RWPE2 (cell line): ENCODE data around the gene FFAR1.

Source experiments
- ATAC-seq: fragments of 200-7000 bp; cut with Tn5 transposase; 3 replicates; pipeline ENCODE4 v1.9.1; 2021; ENCODE audit warnings: low read depth
- DNase-seq: peaks from one replicate; pipeline ENCODE4 v3.0.0-alpha.2; 2020; ENCODE audit warnings: low spot score
- H3K27ac ChIP-seq: fragments of 450-650 bp; 2 replicates; pipeline ENCODE4 v1.5.1; 2017; ENCODE audit warnings: mild to moderate bottlenecking; ENCODE audit not compliant: poor library complexity, severe bottlenecking
- H3K27me3 ChIP-seq: fragments of 250-450 bp; sonication (Bioruptor Pico); 2 replicates; pipeline ENCODE4 v1.5.1; 2021; ENCODE audit warnings: mild to moderate bottlenecking, moderate library complexity; ENCODE audit not compliant: insufficient read depth, poor library complexity, severe bottlenecking
- H3K36me3 ChIP-seq: fragments of 250-450 bp; sonication (Bioruptor Pico); 2 replicates; pipeline ENCODE4 v1.5.1; 2020; ENCODE audit warnings: low read depth, mild to moderate bottlenecking, moderate library complexity
- H3K4me1 ChIP-seq: fragments of 250-450 bp; sonication (Bioruptor Pico); 2 replicates; pipeline ENCODE4 v1.5.1; 2021; ENCODE audit warnings: mild to moderate bottlenecking, moderate library complexity; ENCODE audit not compliant: insufficient read depth, poor library complexity, severe bottlenecking
- H3K4me3 ChIP-seq: fragments of 250-450 bp; sonication (Bioruptor Pico); 2 replicates; pipeline ENCODE4 v1.5.1; 2021; ENCODE audit warnings: mild to moderate bottlenecking, moderate library complexity; ENCODE audit not compliant: severe bottlenecking
- H3K9me3 ChIP-seq: fragments of 250-450 bp; sonication (Bioruptor Pico); 2 replicates; pipeline ENCODE4 v1.5.1; 2021; ENCODE audit warnings: mild to moderate bottlenecking, moderate library complexity; ENCODE audit not compliant: severe bottlenecking
- TF ChIP-seq, protein P1 (sequence below): fragments of 450-650 bp; IDR thresholded peaks from one replicate; pipeline ENCODE4 v1.5.1; 2017; ENCODE audit warnings: mild to moderate bottlenecking, moderate library complexity; ENCODE audit not compliant: poor library complexity, severe bottlenecking

Gene FFAR1, protein sequence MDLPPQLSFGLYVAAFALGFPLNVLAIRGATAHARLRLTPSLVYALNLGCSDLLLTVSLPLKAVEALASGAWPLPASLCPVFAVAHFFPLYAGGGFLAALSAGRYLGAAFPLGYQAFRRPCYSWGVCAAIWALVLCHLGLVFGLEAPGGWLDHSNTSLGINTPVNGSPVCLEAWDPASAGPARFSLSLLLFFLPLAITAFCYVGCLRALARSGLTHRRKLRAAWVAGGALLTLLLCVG (N-terminal part only)

DNA sequence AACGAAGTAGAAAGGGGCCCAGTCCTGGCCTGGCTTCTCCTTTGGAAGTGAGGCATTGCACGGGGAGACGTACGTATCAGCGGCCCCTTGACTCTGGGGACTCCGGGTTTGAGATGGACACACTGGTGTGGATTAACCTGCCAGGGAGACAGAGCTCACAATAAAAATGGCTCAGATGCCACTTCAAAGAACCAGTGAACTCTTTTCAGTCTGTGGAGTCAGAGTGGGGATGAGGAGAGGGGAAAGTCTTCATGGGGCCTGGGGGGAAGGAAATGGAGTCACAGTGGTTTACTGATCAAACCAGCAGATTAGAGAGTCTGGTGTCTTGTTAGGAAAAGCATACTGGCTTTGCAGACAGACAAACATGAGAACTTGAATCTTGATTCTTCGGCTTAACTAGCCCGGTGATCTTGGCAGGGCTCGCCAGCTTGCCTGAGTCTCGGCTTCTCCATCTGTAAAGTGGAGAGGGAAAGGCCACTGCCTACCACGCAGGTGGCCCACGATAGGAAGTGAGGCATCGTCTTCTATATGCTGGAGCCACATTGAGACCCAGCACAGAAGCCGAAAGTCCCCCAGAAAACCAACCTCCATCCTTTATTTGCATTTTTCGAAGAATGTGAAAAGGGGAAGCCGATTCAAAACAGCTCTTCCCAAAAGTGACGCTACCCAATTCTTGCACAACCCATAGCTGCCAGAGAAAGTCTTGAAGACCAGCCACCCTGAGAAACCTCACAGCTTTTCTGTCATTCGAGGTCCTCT is at the start of gene FFAR1:
Gene FFAR1 (plus strand): TSS at position 732 of the 759 bp plus-strand sequence. CDS start 3,650 bp downstream, outside the sequence.
- Histone ChIP-seq H3K4me3 (no peak within 1 kb of the TSS), H3K27ac (no peak within 1 kb of the TSS), H3K27me3 (peaks cover 21% of the 10 kb centered on the region), H3K9me3 (no peaks in the 10 kb centered on the region), H3K36me3 (no peaks in the 10 kb centered on the region), H3K4me1 (no peaks in the 10 kb centered on the region)
- TF ChIP-seq, protein P1, sequence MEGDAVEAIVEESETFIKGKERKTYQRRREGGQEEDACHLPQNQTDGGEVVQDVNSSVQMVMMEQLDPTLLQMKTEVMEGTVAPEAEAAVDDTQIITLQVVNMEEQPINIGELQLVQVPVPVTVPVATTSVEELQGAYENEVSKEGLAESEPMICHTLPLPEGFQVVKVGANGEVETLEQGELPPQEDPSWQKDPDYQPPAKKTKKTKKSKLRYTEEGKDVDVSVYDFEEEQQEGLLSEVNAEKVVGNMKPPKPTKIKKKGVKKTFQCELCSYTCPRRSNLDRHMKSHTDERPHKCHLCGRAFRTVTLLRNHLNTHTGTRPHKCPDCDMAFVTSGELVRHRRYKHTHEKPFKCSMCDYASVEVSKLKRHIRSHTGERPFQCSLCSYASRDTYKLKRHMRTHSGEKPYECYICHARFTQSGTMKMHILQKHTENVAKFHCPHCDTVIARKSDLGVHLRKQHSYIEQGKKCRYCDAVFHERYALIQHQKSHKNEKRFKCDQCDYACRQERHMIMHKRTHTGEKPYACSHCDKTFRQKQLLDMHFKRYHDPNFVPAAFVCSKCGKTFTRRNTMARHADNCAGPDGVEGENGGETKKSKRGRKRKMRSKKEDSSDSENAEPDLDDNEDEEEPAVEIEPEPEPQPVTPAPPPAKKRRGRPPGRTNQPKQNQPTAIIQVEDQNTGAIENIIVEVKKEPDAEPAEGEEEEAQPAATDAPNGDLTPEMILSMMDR, result no peak
- DNase-seq (no peak), ATAC-seq (no peak)

DNA sequence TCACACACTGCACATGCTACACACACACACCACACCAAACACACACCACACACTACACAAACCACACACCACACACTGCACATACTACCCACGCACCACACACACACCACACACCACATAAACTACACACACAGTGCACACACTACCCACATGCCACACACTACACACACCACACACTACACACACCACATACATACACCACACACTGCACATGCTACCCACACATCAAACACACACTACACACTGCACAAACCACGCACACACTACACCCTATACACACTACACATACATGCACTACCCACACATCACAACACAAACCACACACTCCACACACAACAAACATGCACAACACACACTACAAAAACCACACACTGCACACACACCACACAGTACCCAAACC is 49.8 kb upstream of the FFAR1 start:
- no peak for DNase-seq
- H3K4me1 ChIP-seq, result no peaks in the 10 kb centered on the region
- H3K27ac ChIP-seq, result no peak overlapping the region
- H3K27me3 ChIP-seq, result peaks cover 24% of the 10 kb centered on the region
- no peak overlapping the region for H3K4me3 ChIP-seq
- ATAC-seq, result no peak
- no peaks in the 10 kb centered on the region for H3K36me3 ChIP-seq
- TF ChIP-seq, protein P1, result no peak
- no peaks in the 10 kb centered on the region for H3K9me3 ChIP-seq

DNA sequence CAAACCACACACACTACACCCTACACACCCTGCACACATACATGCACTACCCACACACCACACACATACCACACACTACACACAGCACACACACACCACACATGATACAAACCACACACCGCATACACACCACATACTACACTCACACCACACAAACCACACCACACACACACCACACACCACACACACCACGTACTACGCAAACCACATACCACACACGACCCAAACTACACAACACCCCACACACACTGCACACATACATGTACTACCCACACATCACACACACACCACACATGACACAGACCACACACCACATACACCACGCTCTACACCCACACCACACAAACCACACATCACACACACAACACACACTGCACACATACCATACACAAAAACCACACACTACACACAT is 49.1 kb upstream of the FFAR1 start:
- no peaks in the 10 kb centered on the region for H3K36me3 ChIP-seq
- no peaks in the 10 kb centered on the region for H3K9me3 ChIP-seq
- no peak overlapping the region for H3K27ac ChIP-seq
- peaks cover 17% of the 10 kb centered on the region for H3K27me3 ChIP-seq
- ATAC-seq, result no peak
- DNase-seq, result no peak
- no peak overlapping the region for H3K4me3 ChIP-seq
- TF ChIP-seq, protein P1, result no peak
- no peaks in the 10 kb centered on the region for H3K4me1 ChIP-seq

DNA sequence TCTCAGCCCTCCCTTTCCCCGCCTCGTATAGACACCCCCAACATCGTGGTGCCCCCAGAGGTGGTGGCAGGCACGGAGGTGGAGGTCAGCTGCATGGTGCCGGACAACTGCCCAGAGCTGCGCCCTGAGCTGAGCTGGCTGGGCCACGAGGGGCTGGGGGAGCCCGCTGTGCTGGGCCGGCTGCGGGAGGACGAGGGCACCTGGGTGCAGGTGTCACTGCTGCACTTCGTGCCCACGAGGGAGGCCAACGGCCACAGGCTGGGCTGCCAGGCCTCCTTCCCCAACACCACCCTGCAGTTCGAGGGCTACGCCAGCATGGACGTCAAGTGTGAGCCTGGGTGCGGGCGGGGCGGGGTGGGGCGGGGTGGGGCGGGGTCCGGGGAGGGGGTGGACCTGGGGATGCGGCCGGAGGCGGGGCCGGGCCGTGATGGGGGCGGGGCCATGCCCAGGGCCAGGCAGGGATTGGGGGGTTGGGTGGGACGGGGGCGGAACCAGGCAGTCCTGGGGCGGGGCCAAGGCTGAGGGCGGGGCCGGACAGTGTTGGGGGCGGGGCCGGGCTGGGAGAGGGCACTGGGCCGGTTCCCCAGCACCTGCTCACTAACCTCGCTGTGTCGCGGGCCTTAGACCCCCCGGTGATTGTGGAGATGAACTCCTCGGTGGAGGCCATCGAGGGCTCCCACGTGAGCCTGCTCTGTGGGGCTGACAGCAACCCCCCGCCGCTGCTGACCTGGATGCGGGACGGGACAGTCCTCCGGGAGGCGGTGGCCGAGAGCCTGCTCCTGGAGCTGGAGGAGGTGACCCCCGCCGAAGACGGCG is 48.0 kb upstream of the FFAR1 start:
- no peaks in the 10 kb centered on the region for H3K9me3 ChIP-seq
- TF ChIP-seq, protein P1, result no peak
- no peak overlapping the region for H3K4me3 ChIP-seq
- H3K36me3 ChIP-seq, result no peaks in the 10 kb centered on the region
- peaks cover 5% of the 10 kb centered on the region for H3K27me3 ChIP-seq
- ATAC-seq (no peak), DNase-seq (no peak)
- no peaks in the 10 kb centered on the region for H3K4me1 ChIP-seq
- no peak overlapping the region for H3K27ac ChIP-seq
